ENCODE results near the gene LMO2.

LMO2 gene

GRCh38 chr11:33863418-33864172 is 28.3 kb downstream of the LMO2 start:
- Histone ChIP-seq H3K4me3 (ENCODE audit: low read depth, low read length) (no peak overlapping the region), H3K9me3 (ENCODE audit: severe bottlenecking) (no peaks in the 10 kb centered on the region), H3K36me3 (no peaks in the 10 kb centered on the region), H3K27ac (no peak overlapping the region), H3K27me3 (ENCODE audit: insufficient read depth, low read depth, severe bottlenecking) (no peaks in the 10 kb centered on the region)
- no peak for DNase-seq
- TF ChIP-seq CTCF (IDR thresholded peaks at IDR 0.05; ENCODE audit: low read depth, low read length), result peak; percentile 8; the same call in 1 of the 2 replicates

- peak overlapping the region; percentile 67 for H3K27ac ChIP-seq
- no peak for TF ChIP-seq CTCF (IDR thresholded peaks at IDR 0.05; ENCODE audit: low read depth, low read length)
- H3K9me3 ChIP-seq (ENCODE audit: severe bottlenecking), result no peaks in the 10 kb centered on the region
- DNase-seq, result no peak
- no peak overlapping the region for H3K4me3 ChIP-seq (ENCODE audit: low read depth, low read length)
- no peaks in the 10 kb centered on the region for H3K27me3 ChIP-seq (ENCODE audit: insufficient read depth, low read depth, severe bottlenecking)
- H3K36me3 ChIP-seq, result no peaks in the 10 kb centered on the region
Observed at GRCh38 chr11:33861941-33862589, 29.8 kb downstream of the LMO2 start.

- Histone ChIP-seq H3K4me3 (ENCODE audit: low read depth, low read length) (no peak overlapping the region), H3K27ac (peak overlapping the region; percentile 67), H3K9me3 (ENCODE audit: severe bottlenecking) (no peaks in the 10 kb centered on the region), H3K27me3 (ENCODE audit: insufficient read depth, low read depth, severe bottlenecking) (no peaks in the 10 kb centered on the region), H3K36me3 (no peaks in the 10 kb centered on the region)
- DNase-seq, result peak; percentile 38
- no peak for TF ChIP-seq CTCF (IDR thresholded peaks at IDR 0.05; ENCODE audit: low read depth, low read length)
Observed at GRCh38 chr11:33861386-33861785, 30.5 kb downstream of the LMO2 start.

- no peak overlapping the region for H3K4me3 ChIP-seq (ENCODE audit: low read depth, low read length)
- H3K9me3 ChIP-seq (ENCODE audit: severe bottlenecking), result no peaks in the 10 kb centered on the region
- no peak for TF ChIP-seq CTCF (IDR thresholded peaks at IDR 0.05; ENCODE audit: low read depth, low read length)
- peak overlapping the region; percentile 67 for H3K27ac ChIP-seq
- H3K36me3 ChIP-seq, result no peaks in the 10 kb centered on the region
- DNase-seq, result no peak
- no peaks in the 10 kb centered on the region for H3K27me3 ChIP-seq (ENCODE audit: insufficient read depth, low read depth, severe bottlenecking)
Observed at GRCh38 chr11:33860926-33861325, 30.9 kb downstream of the LMO2 start.

- Histone ChIP-seq H3K4me3 (ENCODE audit: low read depth, low read length) (no peak overlapping the region), H3K36me3 (no peaks in the 10 kb centered on the region), H3K27me3 (ENCODE audit: insufficient read depth, low read depth, severe bottlenecking) (no peaks in the 10 kb centered on the region), H3K9me3 (ENCODE audit: severe bottlenecking) (no peaks in the 10 kb centered on the region), H3K27ac (no peak overlapping the region)
- DNase-seq, result no peak
- TF ChIP-seq CTCF (IDR thresholded peaks at IDR 0.05; ENCODE audit: low read depth, low read length), result no peak
Observed at GRCh38 chr11:33859306-33859705, 32.6 kb downstream of the LMO2 start.
